GM12878 (cell line): ENCODE data around the gene KDM4C. TPM values are rescaled to one million over a fixed set of nuclear protein-coding genes. Genes with fewer than 3 reads are reported as not detected.

Experiments
- BCL11A ChIP-seq: IDR thresholded peaks from 2 replicates; pipeline ENCODE4 v1.6.1; 2011; ENCODE audit warnings: low read depth, low read length
- CBX5 ChIP-seq: sonication (generic); IDR thresholded peaks from 2 replicates; pipeline ENCODE4 v1.6.1; 2016; ENCODE audit warnings: low read depth, moderate library complexity, mild to moderate bottlenecking, inconsistent platforms
- CEBPB ChIP-seq, 2 experiments: fragments of 150-350 bp in 1 of 2; IDR thresholded peaks; 2 replicates each; pipeline ENCODE4 v1.6.1; 2012 to 2014; ENCODE audit warnings: low read depth in 2 of 2, low read length in 2 of 2, borderline replicate concordance in 1 of 2, inconsistent platforms in 1 of 2
- CREM ChIP-seq: IDR thresholded peaks from 2 replicates; pipeline ENCODE4 v1.6.1; 2014; ENCODE audit warnings: antibody characterized with exemption, low read depth
- EED ChIP-seq: sonication (generic); IDR thresholded peaks from 2 replicates; pipeline ENCODE4 v1.6.1; 2016; ENCODE audit warnings: antibody characterized with exemption, low read depth
- ESRRA ChIP-seq: IDR thresholded peaks from 2 replicates; pipeline ENCODE4 v1.6.1; 2012; ENCODE audit warnings: mild to moderate bottlenecking, low read length, improper control_type of control experiment
- KDM1A ChIP-seq: fragments of 200-600 bp; sonication (generic); IDR thresholded peaks from 2 replicates; pipeline ENCODE4 v1.6.1; 2016; ENCODE audit warnings: borderline replicate concordance
- KLF5 ChIP-seq: fragments of 450-650 bp; IDR thresholded peaks from 2 replicates; pipeline ENCODE4 v1.6.1; 2014; ENCODE audit warnings: mild to moderate bottlenecking; ENCODE audit not compliant: partially characterized antibody
- MEF2B ChIP-seq: fragments of 450-650 bp; IDR thresholded peaks from 2 replicates; pipeline ENCODE4 v1.6.1; 2018; ENCODE audit warnings: mild to moderate bottlenecking, moderate library complexity; ENCODE audit not compliant: partially characterized antibody, poor library complexity, severe bottlenecking
- MLLT1 ChIP-seq: fragments of 450-650 bp; IDR thresholded peaks from 2 replicates; pipeline ENCODE4 v1.6.1; 2016; ENCODE audit warnings: mild to moderate bottlenecking
- MTA3 ChIP-seq: IDR thresholded peaks from 2 replicates; pipeline ENCODE4 v1.6.1; 2012; ENCODE audit warnings: low read length, inconsistent platforms, borderline replicate concordance
- MYC ChIP-seq: IDR thresholded peaks from 2 replicates; pipeline ENCODE4 v1.6.1; 2011; ENCODE audit warnings: mild to moderate bottlenecking, low read length, moderate library complexity, inconsistent platforms; ENCODE audit not compliant: insufficient read depth, insufficient replicate concordance, insufficient read length, severe bottlenecking
- NFXL1 ChIP-seq: fragments of 450-650 bp; IDR thresholded peaks from 2 replicates; pipeline ENCODE4 v1.6.1; 2017; ENCODE audit warnings: antibody characterized with exemption, mild to moderate bottlenecking, borderline replicate concordance
- POU2F2 ChIP-seq: IDR thresholded peaks from 3 replicates; pipeline ENCODE4 v1.6.1; 2011; ENCODE audit warnings: low read depth, mild to moderate bottlenecking, low read length, borderline replicate concordance
- RB1 ChIP-seq: fragments of 450-650 bp; formaldehyde crosslinking; IDR thresholded peaks from 2 replicates; pipeline ENCODE4 v1.6.1; 2017; ENCODE audit warnings: mild to moderate bottlenecking, borderline replicate concordance
- RELB ChIP-seq: fragments of 450-650 bp; IDR thresholded peaks from 2 replicates; pipeline ENCODE4 v1.6.1; 2017; ENCODE audit warnings: low read depth, mild to moderate bottlenecking, moderate library complexity
- REST ChIP-seq: IDR thresholded peaks from 2 replicates; pipeline ENCODE4 v1.6.1; 2012; ENCODE audit warnings: mild to moderate bottlenecking, low read depth, low read length
- RFX5 ChIP-seq: IDR thresholded peaks from 2 replicates; pipeline ENCODE4 v1.6.1; 2011; ENCODE audit warnings: low read depth, low read length, improper control_type of control experiment
- SRF ChIP-seq, 2 experiments: IDR thresholded peaks; 2 replicates each; pipeline ENCODE4 v1.6.1; 2011; ENCODE audit warnings: low read depth in 2 of 2, low read length in 2 of 2, mild to moderate bottlenecking in 1 of 2, moderate library complexity in 1 of 2
- SUZ12 ChIP-seq: fragments of 200-600 bp; sonication (generic); IDR thresholded peaks from one replicate; pipeline ENCODE4 v1.6.1; 2018; ENCODE audit warnings: antibody characterized with exemption, mild to moderate bottlenecking; ENCODE audit not compliant: unreplicated experiment
- TARDBP ChIP-seq: IDR thresholded peaks from 2 replicates; pipeline ENCODE4 v1.6.1; 2016; ENCODE audit warnings: borderline replicate concordance
- TBL1XR1 ChIP-seq: IDR thresholded peaks from 2 replicates; pipeline ENCODE4 v1.6.1; 2012; ENCODE audit warnings: low read depth, low read length, improper control_type of control experiment
- USF2 ChIP-seq: IDR thresholded peaks from 2 replicates; pipeline ENCODE4 v1.6.1; 2011; ENCODE audit warnings: low read depth, low read length, improper control_type of control experiment, borderline replicate concordance
- ZNF207 ChIP-seq: fragments of 450-650 bp; IDR thresholded peaks from 2 replicates; pipeline ENCODE4 v1.6.1; 2014; ENCODE audit warnings: antibody characterized with exemption, mild to moderate bottlenecking, borderline replicate concordance
- ZNF24 ChIP-seq: fragments of 450-650 bp; IDR thresholded peaks from 2 replicates; pipeline ENCODE4 v1.6.1; 2017; ENCODE audit warnings: antibody characterized with exemption, mild to moderate bottlenecking
- polyA plus RNA-seq, 11 experiments: library from polyadenylated mRNA; depleted of rRNA in 4 of 11; unstranded in 6 of 11; stranded (reverse) in 5 of 11; fragments of >200 nt; fragmentation: Nextera tagmentation in 4 of 11; fragmentation: Illumina TruSeq in 1 of 11; extraction: Ambion mirVana in 4 of 11; extraction: Trizol in 1 of 11; gene quantifications; 1 replicate in 1 of 11; 2 replicates in 10 of 11; pipeline versions ENCODE4 v1.2.1 to v1.2.3, GENCODE V29; 2011 to 2016; ENCODE audit warnings: inconsistent platforms in 2 of 11, missing spikeins in 2 of 11, low read depth in 1 of 11
- total RNA-seq, 4 experiments: library from RNA; depleted of rRNA in 3 of 4; stranded (reverse); fragments of >200 nt in 3 of 4; fragmentation: Illumina TruSeq in 1 of 4; extraction: Trizol in 1 of 4; gene quantifications; 2 replicates each; pipeline versions ENCODE4 v1.2.1 to v1.2.3, GENCODE V29; 2013 to 2021

Gene KDM4C
- total and polyA plus RNA-seq, 10 of the 15 experiments (the other 5 are each of a cell fraction or from before 2014, with no cell fraction given) = 6.8 to 41.2 (median 20.1) TPM

- TF ChIP-seq CREM = no peak
- no peak for TF ChIP-seq USF2
- TF ChIP-seq MEF2B = no peak
- no peak for TF ChIP-seq ZNF207
- TF ChIP-seq RELB = peak; percentile 79
- no peak for TF ChIP-seq CEBPB (IDR thresholded peaks at IDR 0.05; ENCODE audit: borderline replicate concordance in 1 of 2, low read depth in 2 of 2, low read length in 2 of 2)
- TF ChIP-seq RFX5 = no peak
- no peak for TF ChIP-seq SRF (IDR thresholded peaks at IDR 0.05; ENCODE audit: low read depth in 2 of 2, low read length in 2 of 2)
- TF ChIP-seq NFXL1 = no peak
- TF ChIP-seq POU2F2 = no peak
- no peak for TF ChIP-seq ESRRA
- peak; percentile 66; the same call in 1 of the 2 replicates for TF ChIP-seq MLLT1
- no peak for TF ChIP-seq ZNF24
- peak; percentile 12; the same call in 1 of the 2 replicates for TF ChIP-seq BCL11A
- no peak; the same call in 1 of the 2 replicates for TF ChIP-seq RB1
- no peak for TF ChIP-seq KLF5
- TF ChIP-seq MYC = no peak
- TF ChIP-seq TBL1XR1 = no peak
- no peak for TF ChIP-seq TARDBP
- peak; percentile 84 for TF ChIP-seq EED
- TF ChIP-seq REST = no peak
- TF ChIP-seq MTA3 = 0 out of 2 replicates have a peak, but pooled peaks have one; percentile 57
- no peak for TF ChIP-seq SUZ12
- TF ChIP-seq CBX5 = peak; percentile 32; the same call in 1 of the 2 replicates
- TF ChIP-seq KDM1A = no peak
Observed at GRCh38 chr9:6917162-6917561, 159.4 kb downstream of the KDM4C start (continued).
